ENCODE data around the gene LRRN2.
"Not testable (repeated sequence)": the region's sequence is repeated elsewhere in the genome, so short reads cannot be mapped to it uniquely, and the experiment has no call there.

LRRN2 gene

GRCh38 chr1:204572923-204573922 is 112.3 kb downstream of the LRRN2 start (continued):
- no peak for TF ChIP-seq ZFP3 (CRISPR knock-in tag; IDR thresholded peaks at IDR 0.05)

- ATAC-seq, result no peak
- TF ChIP-seq, protein P1, sequence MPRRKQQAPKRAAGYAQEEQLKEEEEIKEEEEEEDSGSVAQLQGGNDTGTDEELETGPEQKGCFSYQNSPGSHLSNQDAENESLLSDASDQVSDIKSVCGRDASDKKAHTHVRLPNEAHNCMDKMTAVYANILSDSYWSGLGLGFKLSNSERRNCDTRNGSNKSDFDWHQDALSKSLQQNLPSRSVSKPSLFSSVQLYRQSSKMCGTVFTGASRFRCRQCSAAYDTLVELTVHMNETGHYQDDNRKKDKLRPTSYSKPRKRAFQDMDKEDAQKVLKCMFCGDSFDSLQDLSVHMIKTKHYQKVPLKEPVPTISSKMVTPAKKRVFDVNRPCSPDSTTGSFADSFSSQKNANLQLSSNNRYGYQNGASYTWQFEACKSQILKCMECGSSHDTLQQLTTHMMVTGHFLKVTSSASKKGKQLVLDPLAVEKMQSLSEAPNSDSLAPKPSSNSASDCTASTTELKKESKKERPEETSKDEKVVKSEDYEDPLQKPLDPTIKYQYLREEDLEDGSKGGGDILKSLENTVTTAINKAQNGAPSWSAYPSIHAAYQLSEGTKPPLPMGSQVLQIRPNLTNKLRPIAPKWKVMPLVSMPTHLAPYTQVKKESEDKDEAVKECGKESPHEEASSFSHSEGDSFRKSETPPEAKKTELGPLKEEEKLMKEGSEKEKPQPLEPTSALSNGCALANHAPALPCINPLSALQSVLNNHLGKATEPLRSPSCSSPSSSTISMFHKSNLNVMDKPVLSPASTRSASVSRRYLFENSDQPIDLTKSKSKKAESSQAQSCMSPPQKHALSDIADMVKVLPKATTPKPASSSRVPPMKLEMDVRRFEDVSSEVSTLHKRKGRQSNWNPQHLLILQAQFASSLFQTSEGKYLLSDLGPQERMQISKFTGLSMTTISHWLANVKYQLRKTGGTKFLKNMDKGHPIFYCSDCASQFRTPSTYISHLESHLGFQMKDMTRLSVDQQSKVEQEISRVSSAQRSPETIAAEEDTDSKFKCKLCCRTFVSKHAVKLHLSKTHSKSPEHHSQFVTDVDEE (CRISPR knock-in tag; IDR thresholded peaks at IDR 0.05), result no peak
- no peak for TF ChIP-seq CSDC2 (CRISPR knock-in tag; IDR thresholded peaks at IDR 0.05)
- TF ChIP-seq TCF4 (CRISPR knock-in tag; IDR thresholded peaks at IDR 0.05; ENCODE audit: borderline replicate concordance), result no peak
- TF ChIP-seq ZNF70 (CRISPR knock-in tag; IDR thresholded peaks at IDR 0.05), result no peak
- TF ChIP-seq POU6F1 (CRISPR knock-in tag; IDR thresholded peaks at IDR 0.05; ENCODE audit: borderline replicate concordance, low read depth), result no peak
- no peak for TF ChIP-seq PPARA (CRISPR knock-in tag; IDR thresholded peaks at IDR 0.05; ENCODE audit: borderline replicate concordance)
- TF ChIP-seq, protein P2, sequence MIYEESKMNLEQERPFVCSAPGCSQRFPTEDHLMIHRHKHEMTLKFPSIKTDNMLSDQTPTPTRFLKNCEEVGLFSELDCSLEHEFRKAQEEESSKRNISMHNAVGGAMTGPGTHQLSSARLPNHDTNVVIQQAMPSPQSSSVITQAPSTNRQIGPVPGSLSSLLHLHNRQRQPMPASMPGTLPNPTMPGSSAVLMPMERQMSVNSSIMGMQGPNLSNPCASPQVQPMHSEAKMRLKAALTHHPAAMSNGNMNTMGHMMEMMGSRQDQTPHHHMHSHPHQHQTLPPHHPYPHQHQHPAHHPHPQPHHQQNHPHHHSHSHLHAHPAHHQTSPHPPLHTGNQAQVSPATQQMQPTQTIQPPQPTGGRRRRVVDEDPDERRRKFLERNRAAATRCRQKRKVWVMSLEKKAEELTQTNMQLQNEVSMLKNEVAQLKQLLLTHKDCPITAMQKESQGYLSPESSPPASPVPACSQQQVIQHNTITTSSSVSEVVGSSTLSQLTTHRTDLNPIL (CRISPR knock-in tag; IDR thresholded peaks at IDR 0.05; ENCODE audit: low read depth), result no peak
- TF ChIP-seq ZNF565 (CRISPR knock-in tag; conservative IDR thresholded peaks at IDR 0.05; ENCODE audit: low read depth), result no peak
- TF ChIP-seq RARB (CRISPR knock-in tag; IDR thresholded peaks at IDR 0.05), result no peak
- no peak for TF ChIP-seq SNAI2 (CRISPR knock-in tag; IDR thresholded peaks at IDR 0.05)
- no peak for TF ChIP-seq ZC3H10 (CRISPR knock-in tag; IDR thresholded peaks at IDR 0.05)
- TF ChIP-seq ARNTL (CRISPR knock-in tag; IDR thresholded peaks at IDR 0.05; ENCODE audit: borderline replicate concordance, low read depth), result no peak
- TF ChIP-seq, protein P3, sequence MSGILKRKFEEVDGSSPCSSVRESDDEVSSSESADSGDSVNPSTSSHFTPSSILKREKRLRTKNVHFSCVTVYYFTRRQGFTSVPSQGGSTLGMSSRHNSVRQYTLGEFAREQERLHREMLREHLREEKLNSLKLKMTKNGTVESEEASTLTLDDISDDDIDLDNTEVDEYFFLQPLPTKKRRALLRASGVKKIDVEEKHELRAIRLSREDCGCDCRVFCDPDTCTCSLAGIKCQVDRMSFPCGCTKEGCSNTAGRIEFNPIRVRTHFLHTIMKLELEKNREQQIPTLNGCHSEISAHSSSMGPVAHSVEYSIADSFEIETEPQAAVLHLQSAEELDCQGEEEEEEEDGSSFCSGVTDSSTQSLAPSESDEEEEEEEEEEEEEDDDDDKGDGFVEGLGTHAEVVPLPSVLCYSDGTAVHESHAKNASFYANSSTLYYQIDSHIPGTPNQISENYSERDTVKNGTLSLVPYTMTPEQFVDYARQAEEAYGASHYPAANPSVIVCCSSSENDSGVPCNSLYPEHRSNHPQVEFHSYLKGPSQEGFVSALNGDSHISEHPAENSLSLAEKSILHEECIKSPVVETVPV (CRISPR knock-in tag; IDR thresholded peaks at IDR 0.05), result no peak
- no peak for TF ChIP-seq ZNF8 (CRISPR knock-in tag; IDR thresholded peaks at IDR 0.05)
- no peak for TF ChIP-seq ISL1 (CRISPR knock-in tag; IDR thresholded peaks at IDR 0.05)
- no peak for TF ChIP-seq BACH2 (CRISPR knock-in tag; IDR thresholded peaks at IDR 0.05; ENCODE audit: borderline replicate concordance)
Observed at GRCh38 chr1:204571631-204572030, 113.9 kb downstream of the LRRN2 start.

GRCh38 chr1:204571128-204571527 is 114.4 kb downstream of the LRRN2 start:
- TF ChIP-seq ESRRG (CRISPR knock-in tag; IDR thresholded peaks at IDR 0.05) (no peak), ZNF8 (CRISPR knock-in tag; IDR thresholded peaks at IDR 0.05) (no peak), TCF4 (CRISPR knock-in tag; IDR thresholded peaks at IDR 0.05; ENCODE audit: borderline replicate concordance) (no peak), ZFP3 (CRISPR knock-in tag; IDR thresholded peaks at IDR 0.05) (no peak), ARNTL (CRISPR knock-in tag; IDR thresholded peaks at IDR 0.05; ENCODE audit: borderline replicate concordance, low read depth) (no peak), ZC3H10 (CRISPR knock-in tag; IDR thresholded peaks at IDR 0.05) (no peak), ZFP30 (CRISPR knock-in tag; IDR thresholded peaks at IDR 0.05) (no peak)
- TF ChIP-seq, protein P4, sequence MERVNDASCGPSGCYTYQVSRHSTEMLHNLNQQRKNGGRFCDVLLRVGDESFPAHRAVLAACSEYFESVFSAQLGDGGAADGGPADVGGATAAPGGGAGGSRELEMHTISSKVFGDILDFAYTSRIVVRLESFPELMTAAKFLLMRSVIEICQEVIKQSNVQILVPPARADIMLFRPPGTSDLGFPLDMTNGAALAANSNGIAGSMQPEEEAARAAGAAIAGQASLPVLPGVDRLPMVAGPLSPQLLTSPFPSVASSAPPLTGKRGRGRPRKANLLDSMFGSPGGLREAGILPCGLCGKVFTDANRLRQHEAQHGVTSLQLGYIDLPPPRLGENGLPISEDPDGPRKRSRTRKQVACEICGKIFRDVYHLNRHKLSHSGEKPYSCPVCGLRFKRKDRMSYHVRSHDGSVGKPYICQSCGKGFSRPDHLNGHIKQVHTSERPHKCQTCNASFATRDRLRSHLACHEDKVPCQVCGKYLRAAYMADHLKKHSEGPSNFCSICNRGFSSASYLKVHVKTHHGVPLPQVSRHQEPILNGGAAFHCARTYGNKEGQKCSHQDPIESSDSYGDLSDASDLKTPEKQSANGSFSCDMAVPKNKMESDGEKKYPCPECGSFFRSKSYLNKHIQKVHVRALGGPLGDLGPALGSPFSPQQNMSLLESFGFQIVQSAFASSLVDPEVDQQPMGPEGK (CRISPR knock-in tag; IDR thresholded peaks at IDR 0.05; ENCODE audit: borderline replicate concordance), result no peak
- ATAC-seq, result no peak

GRCh38 chr1:204570021-204570420 is 115.5 kb downstream of the LRRN2 start:
- not testable (repeated sequence) for ATAC-seq

All from SK-N-SH treated with all-trans-retinoic acid at 6 μM for 48 hours (cell line).